ENCODE results near the gene MFAP3.

DNA sequence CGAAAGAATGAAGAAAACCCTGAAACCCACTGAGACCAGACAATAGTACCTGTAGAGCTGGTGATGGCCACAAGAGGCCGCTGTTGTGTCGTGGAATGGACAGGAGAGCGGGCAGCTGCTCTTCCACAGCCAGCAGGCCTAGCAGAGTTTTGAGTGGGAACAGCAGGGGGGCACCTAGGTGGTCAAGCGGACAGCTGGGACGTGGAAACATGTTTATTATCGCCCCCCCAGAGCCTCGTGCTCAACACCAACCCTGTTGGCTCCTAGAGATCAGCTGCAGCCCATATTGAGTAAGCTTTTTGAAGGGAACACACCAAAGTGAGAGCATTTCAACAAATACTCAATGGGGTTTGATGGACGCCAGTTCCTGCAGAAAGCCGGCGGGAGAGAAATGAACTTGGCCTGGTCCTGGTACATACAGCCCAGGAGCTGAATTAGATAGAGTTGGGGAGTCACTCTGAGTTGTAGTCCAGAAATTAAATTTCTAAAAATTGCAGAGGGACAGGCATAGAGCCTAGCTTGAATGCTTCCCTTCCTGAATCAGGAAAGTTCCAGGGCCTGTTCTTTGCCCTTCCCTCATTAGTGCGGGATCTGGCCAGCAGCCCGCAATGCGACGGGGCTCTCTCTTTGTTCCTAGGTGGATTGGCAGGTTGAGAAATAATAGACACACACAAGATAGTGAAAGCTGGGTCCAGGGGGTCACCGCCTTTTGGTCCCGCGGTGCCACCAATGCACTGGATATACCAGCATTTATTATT, 33.8 kb downstream of the MFAP3 start:
- TF ChIP-seq POLR2AphosphoS5 (IDR thresholded peaks at IDR 0.05), result no peak
- TF ChIP-seq, protein P1, sequence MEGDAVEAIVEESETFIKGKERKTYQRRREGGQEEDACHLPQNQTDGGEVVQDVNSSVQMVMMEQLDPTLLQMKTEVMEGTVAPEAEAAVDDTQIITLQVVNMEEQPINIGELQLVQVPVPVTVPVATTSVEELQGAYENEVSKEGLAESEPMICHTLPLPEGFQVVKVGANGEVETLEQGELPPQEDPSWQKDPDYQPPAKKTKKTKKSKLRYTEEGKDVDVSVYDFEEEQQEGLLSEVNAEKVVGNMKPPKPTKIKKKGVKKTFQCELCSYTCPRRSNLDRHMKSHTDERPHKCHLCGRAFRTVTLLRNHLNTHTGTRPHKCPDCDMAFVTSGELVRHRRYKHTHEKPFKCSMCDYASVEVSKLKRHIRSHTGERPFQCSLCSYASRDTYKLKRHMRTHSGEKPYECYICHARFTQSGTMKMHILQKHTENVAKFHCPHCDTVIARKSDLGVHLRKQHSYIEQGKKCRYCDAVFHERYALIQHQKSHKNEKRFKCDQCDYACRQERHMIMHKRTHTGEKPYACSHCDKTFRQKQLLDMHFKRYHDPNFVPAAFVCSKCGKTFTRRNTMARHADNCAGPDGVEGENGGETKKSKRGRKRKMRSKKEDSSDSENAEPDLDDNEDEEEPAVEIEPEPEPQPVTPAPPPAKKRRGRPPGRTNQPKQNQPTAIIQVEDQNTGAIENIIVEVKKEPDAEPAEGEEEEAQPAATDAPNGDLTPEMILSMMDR (IDR thresholded peaks at IDR 0.05), result peak; percentile 84 to 98 (median 88)
